NCI-H2107 (cell line): Measurements from ENCODE around the gene ZFPM1.
"Not testable (repeated sequence)": the region's sequence is repeated elsewhere in the genome, so short reads cannot be mapped to it uniquely, and the experiment has no call there.

ENCODE experiments used
- DNase-seq: peaks from one replicate; lab custom pipeline; 2025; lab: John Stamatoyannopoulos, UW

ZFPM1 gene

GRCh38 chr16:88453217-88453531, at the start of gene ZFPM1:
TSS of gene ZFPM1 (plus strand) at chr16:88453280. CDS start at chr16:88453639, 359 bp downstream.
- no peak for DNase-seq

GRCh38 chr16:88403794-88404581, 49.1 kb upstream of the ZFPM1 start:
- no peak for DNase-seq

- DNase-seq, result no peak
Measured at GRCh38 chr16:88404769-88405168, 48.3 kb upstream of the ZFPM1 start.

GRCh38 chr16:88405216-88406060, 47.6 kb upstream of the ZFPM1 start:
- no peak for DNase-seq

GRCh38 chr16:88406096-88407041, 46.7 kb upstream of the ZFPM1 start:
- DNase-seq, result no peak

GRCh38 chr16:88407042-88407420, 46.0 kb upstream of the ZFPM1 start:
- DNase-seq, result no peak

GRCh38 chr16:88407807-88408206, 45.3 kb upstream of the ZFPM1 start:
- no peak for DNase-seq

- no peak for DNase-seq
Measured at GRCh38 chr16:88408561-88409142, 44.4 kb upstream of the ZFPM1 start.

- DNase-seq, result no peak
Measured at GRCh38 chr16:88409296-88410065, 43.6 kb upstream of the ZFPM1 start.

GRCh38 chr16:88410297-88410968, 42.6 kb upstream of the ZFPM1 start:
- not testable (repeated sequence) for DNase-seq

- no peak for DNase-seq
Measured at GRCh38 chr16:88411951-88412576, 41.0 kb upstream of the ZFPM1 start.

- DNase-seq, result no peak
Measured at GRCh38 chr16:88412766-88413165, 40.3 kb upstream of the ZFPM1 start.

- DNase-seq, result no peak
Measured at GRCh38 chr16:88413231-88413630, 39.8 kb upstream of the ZFPM1 start.

- DNase-seq, result no peak
Measured at GRCh38 chr16:88413631-88414030, 39.4 kb upstream of the ZFPM1 start.

- DNase-seq, result no peak
Measured at GRCh38 chr16:88414521-88415380, 38.3 kb upstream of the ZFPM1 start.

GRCh38 chr16:88415381-88415705, 37.7 kb upstream of the ZFPM1 start:
- DNase-seq, result no peak

GRCh38 chr16:88415713-88416323, 37.3 kb upstream of the ZFPM1 start:
- no peak for DNase-seq

- DNase-seq, result no peak
Measured at GRCh38 chr16:88416686-88417085, 36.4 kb upstream of the ZFPM1 start.
